OCI-LY1 (cell line): ENCODE data around the gene CREBRF.

Experiments used
- H2AFZ ChIP-seq: fragments of 200-600 bp; sonication (generic), shearing (Covaris generic); 2 replicates; pipeline ENCODE4 v1.6.0; 2014; ENCODE audit warnings: antibody characterized with exemption, mild to moderate bottlenecking, low read length
- H3F3A ChIP-seq: fragments of 200-600 bp; sonication (generic), shearing (Covaris generic); 2 replicates; pipeline ENCODE4 v1.6.0; 2014; ENCODE audit warnings: mild to moderate bottlenecking, antibody characterized with exemption, low read length, moderate library complexity; ENCODE audit not compliant: insufficient read depth
- H3K27ac ChIP-seq: fragments of 200-600 bp; sonication (generic); 2 replicates; pipeline ENCODE4 v1.5.1; 2014; ENCODE audit warnings: low read length, mixed run types, mild to moderate bottlenecking, low read depth; ENCODE audit not compliant: poor library complexity, severe bottlenecking
- H3K27me3 ChIP-seq: fragments of 200-600 bp; sonication (generic); 2 replicates; pipeline ENCODE4 v1.6.0; 2014; ENCODE audit warnings: antibody characterized with exemption, mild to moderate bottlenecking, low read length, moderate library complexity; ENCODE audit not compliant: insufficient read depth
- H3K36me3 ChIP-seq: fragments of 200-600 bp; sonication (generic); 2 replicates; pipeline ENCODE4 v1.6.1; 2014; ENCODE audit warnings: mild to moderate bottlenecking, antibody characterized with exemption, low read length, moderate library complexity, mixed read lengths; ENCODE audit not compliant: insufficient read depth
- H3K4me1 ChIP-seq: fragments of 200-600 bp; sonication (generic); 2 replicates; pipeline ENCODE4 v1.5.1; 2014; ENCODE audit warnings: mild to moderate bottlenecking, low read length, moderate library complexity; ENCODE audit not compliant: insufficient read depth, severe bottlenecking
- H3K4me2 ChIP-seq: fragments of 200-600 bp; sonication (generic), shearing (Covaris generic); 2 replicates; pipeline ENCODE4 v1.6.1; 2014; ENCODE audit warnings: low read length
- H3K4me3 ChIP-seq: fragments of 200-600 bp; sonication (generic); 2 replicates; pipeline ENCODE4 v1.5.1; 2014; ENCODE audit warnings: low read length, low read depth, mild to moderate bottlenecking, mixed read lengths; ENCODE audit not compliant: poor library complexity, severe bottlenecking
- H3K79me2 ChIP-seq: fragments of 200-600 bp; shearing (Covaris generic); 2 replicates; pipeline ENCODE4 v1.6.1; 2016; ENCODE audit warnings: mixed run types, low read length, mixed read lengths; ENCODE audit not compliant: insufficient read depth
- H3K9ac ChIP-seq: fragments of 200-600 bp; sonication (generic), shearing (Covaris generic); 2 replicates; pipeline ENCODE4 v1.6.1; 2014; ENCODE audit warnings: mild to moderate bottlenecking, low read length, mixed read lengths
- H3K9me2 ChIP-seq: fragments of 200-600 bp; sonication (generic), shearing (Covaris generic); 2 replicates; pipeline ENCODE4 v1.6.1; 2014; ENCODE audit warnings: low read depth, mild to moderate bottlenecking, low read length, mixed read lengths
- H3K9me3 ChIP-seq: fragments of 200-600 bp; shearing (Covaris generic); 2 replicates; pipeline ENCODE4 v1.6.1; 2014; ENCODE audit warnings: low read length, mixed read lengths
- H4K20me1 ChIP-seq: fragments of 200-600 bp; sonication (generic), shearing (Covaris generic); 2 replicates; pipeline ENCODE4 v1.6.0; 2016; ENCODE audit warnings: mild to moderate bottlenecking, low read length; ENCODE audit not compliant: insufficient read depth
- CTCF ChIP-seq: fragments of 200-600 bp; sonication (generic), shearing (Covaris generic); IDR thresholded peaks from 2 replicates; pipeline ENCODE4 v1.5.1; 2017; ENCODE audit warnings: mild to moderate bottlenecking, antibody characterized with exemption, low read length, moderate library complexity, mixed read lengths
- EZH2 ChIP-seq: fragments of 200-600 bp; sonication (generic), shearing (Covaris generic); IDR thresholded peaks from 2 replicates; pipeline ENCODE4 v1.8.0; 2017; ENCODE audit warnings: borderline replicate concordance, mixed run types, mild to moderate bottlenecking, antibody characterized with exemption, low read length, moderate library complexity, mixed read lengths

Gene CREBRF

DNA sequence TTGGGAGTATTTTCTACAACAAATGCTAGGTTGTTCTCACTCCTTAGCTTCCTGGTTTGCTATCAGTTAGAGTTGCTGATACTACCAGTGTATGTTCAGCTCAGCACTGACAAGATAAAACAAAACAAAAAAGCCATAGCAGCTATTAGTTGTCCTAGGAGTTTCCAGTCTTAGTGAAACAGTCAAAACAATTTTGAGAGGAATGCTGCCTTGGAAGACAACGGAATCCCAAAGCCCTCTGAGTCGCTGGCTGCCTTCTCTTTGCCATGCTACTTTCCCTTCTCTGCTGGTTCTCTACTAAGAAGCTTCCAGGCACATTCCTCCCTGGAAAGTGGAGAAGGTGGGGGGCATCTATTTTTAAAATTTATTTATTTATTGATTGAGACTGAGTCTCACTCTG, 5.4 kb upstream of the CREBRF start:
- no peaks in the 10 kb centered on the region for H3K79me2 ChIP-seq
- H3F3A ChIP-seq, result no peaks in the 10 kb centered on the region
- H3K4me3 ChIP-seq, result no peak overlapping the region
- TF ChIP-seq EZH2 (no peak), CTCF (no peak)
- H2AFZ ChIP-seq, result no peak overlapping the region
- H3K4me2 ChIP-seq, result no peak overlapping the region
- H3K9ac ChIP-seq, result no peak overlapping the region
- H3K27ac ChIP-seq, result no peak overlapping the region
- no peaks in the 10 kb centered on the region for H4K20me1 ChIP-seq
- H3K9me3 ChIP-seq, result no peaks in the 10 kb centered on the region
- no peaks in the 10 kb centered on the region for H3K27me3 ChIP-seq
- H3K9me2 ChIP-seq, result no peaks in the 10 kb centered on the region
- H3K4me1 ChIP-seq, result peaks cover 29% of the 10 kb centered on the region
- no peaks in the 10 kb centered on the region for H3K36me3 ChIP-seq

DNA sequence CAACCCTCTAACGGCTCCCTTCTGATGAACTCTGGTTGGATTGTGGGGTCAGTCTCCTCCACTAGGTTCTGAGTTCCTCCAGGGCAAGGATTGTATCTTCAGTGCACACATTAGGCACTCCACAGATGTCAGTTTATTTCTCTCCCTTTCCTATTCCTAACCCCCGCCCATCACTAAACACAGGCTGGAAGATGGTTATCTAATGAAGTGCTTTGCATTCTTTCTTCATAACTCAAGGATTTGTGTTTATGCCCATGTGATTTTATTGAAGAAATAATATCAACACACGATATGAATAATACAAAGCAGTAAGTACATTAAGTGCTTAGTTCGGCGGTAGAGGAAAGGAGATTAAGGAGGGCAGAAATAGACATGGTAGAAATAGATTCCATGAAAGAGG, 4.4 kb upstream of the CREBRF start:
- Histone ChIP-seq H3K27ac (no peak overlapping the region), H3K36me3 (no peaks in the 10 kb centered on the region), H4K20me1 (no peaks in the 10 kb centered on the region), H3K9me2 (no peaks in the 10 kb centered on the region), H3F3A (no peaks in the 10 kb centered on the region), H3K4me3 (no peak overlapping the region), H3K27me3 (no peaks in the 10 kb centered on the region), H3K4me1 (peaks cover 29% of the 10 kb centered on the region), H3K4me2 (no peak overlapping the region), H2AFZ (no peak overlapping the region), H3K9ac (no peak overlapping the region), H3K79me2 (no peaks in the 10 kb centered on the region), H3K9me3 (no peaks in the 10 kb centered on the region)
- TF ChIP-seq CTCF, result no peak
- no peak for TF ChIP-seq EZH2

DNA sequence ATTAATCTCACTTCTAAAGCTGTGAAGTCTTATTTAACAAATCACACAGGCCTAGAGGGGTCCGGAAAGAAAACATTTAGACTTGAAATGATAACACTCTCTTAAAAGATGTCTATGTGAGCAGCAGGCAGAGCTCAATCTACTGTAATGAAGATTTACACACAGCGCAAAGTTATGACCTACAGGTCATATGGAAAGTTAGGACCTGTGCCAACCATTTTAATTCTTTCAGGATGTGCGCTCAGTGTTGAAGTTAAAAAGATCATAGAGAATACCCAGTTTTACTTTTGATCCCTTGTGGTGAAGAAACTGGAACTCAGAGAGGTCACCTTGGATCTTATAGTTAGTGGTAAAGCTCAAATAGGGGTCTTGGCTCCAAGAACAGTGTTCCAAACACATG, 3.1 kb upstream of the CREBRF start:
- H3F3A ChIP-seq, result no peaks in the 10 kb centered on the region
- peaks cover 33% of the 10 kb centered on the region for H3K4me1 ChIP-seq
- no peak overlapping the region for H2AFZ ChIP-seq
- H3K36me3 ChIP-seq, result no peaks in the 10 kb centered on the region
- H3K9me3 ChIP-seq, result no peaks in the 10 kb centered on the region
- H3K79me2 ChIP-seq, result peaks cover 4% of the 10 kb centered on the region
- no peak overlapping the region for H3K4me2 ChIP-seq
- no peaks in the 10 kb centered on the region for H4K20me1 ChIP-seq
- H3K9me2 ChIP-seq, result no peaks in the 10 kb centered on the region
- no peak for TF ChIP-seq CTCF
- TF ChIP-seq EZH2, result no peak
- no peaks in the 10 kb centered on the region for H3K27me3 ChIP-seq
- H3K9ac ChIP-seq, result no peak overlapping the region
- H3K4me3 ChIP-seq, result no peak overlapping the region
- H3K27ac ChIP-seq, result no peak overlapping the region
